Right lobe of liver (tissue), 6 donors: ENCODE measurements around the gene FAM131B. TPM values are rescaled to one million over a fixed set of nuclear protein-coding genes. Genes with fewer than 3 reads are reported as not detected.
A peak's percentile ranks its signal among the peaks of the same experiment; 100 is the strongest.

Source experiments
- ATAC-seq, 4 donors: fragments of 200-7000 bp; cut with Tn5 transposase; one replicate each; pipeline ENCODE4 v1.9.1; 2020; ENCODE audit warnings: mild to moderate bottlenecking in 4 of 4, moderate library complexity in 4 of 4
- DNase-seq, 3 donors: peaks; one replicate each; pipeline ENCODE4 v3.0.0-alpha.2; 2020
- H3K27ac ChIP-seq, 3 donors: fragments of 200-600 bp; one replicate each; pipeline ENCODE4 v1.8.0; 2022
- H3K27me3 ChIP-seq, 2 donors: fragments of 200-600 bp; one replicate each; pipeline ENCODE4 v1.8.0; 2022
- H3K36me3 ChIP-seq, 4 donors: fragments of 200-600 bp; sonication (generic) in 1 of 4; one replicate each; pipeline versions ENCODE4 v1.5.1 to v1.8.0; 2017 to 2022; ENCODE audit warnings: control low read depth in 1 of 4
- H3K4me1 ChIP-seq, 4 donors: fragments of 200-600 bp; sonication (generic) in 1 of 4; one replicate each; pipeline versions ENCODE4 v1.5.1 to v1.8.0; 2017 to 2022; ENCODE audit warnings: control low read depth in 1 of 4
- H3K4me3 ChIP-seq, 3 donors: fragments of 200-600 bp; one replicate each; pipeline ENCODE4 v1.8.0; 2022
- H3K9me3 ChIP-seq, 4 donors: fragments of 200-600 bp; sonication (generic) in 1 of 4; one replicate each; pipeline versions ENCODE4 v1.5.1 to v1.8.0; 2017 to 2022; ENCODE audit warnings: control low read depth in 1 of 4
- CTCF ChIP-seq, 4 donors: fragments of 200-600 bp in 3 of 4; fragments of 450-650 bp in 1 of 4; IDR thresholded peaks; one replicate each; pipeline versions ENCODE4 v1.5.1 to v1.8.0; 2016 to 2022; ENCODE audit warnings: antibody characterized with exemption in 4 of 4, mild to moderate bottlenecking in 2 of 4
- POLR2A ChIP-seq: fragments of 450-650 bp; IDR thresholded peaks from one replicate; pipeline ENCODE4 v1.6.1; 2017; ENCODE audit warnings: antibody characterized with exemption, mild to moderate bottlenecking
- WGBS: methylation state at CpG from one replicate; pipeline ENCODE4 v1.1.6; 2018; ENCODE audit warnings: low coverage, low lambda C conversion rate; ENCODE audit not compliant: insufficient coverage; ENCODE audit errors: missing lambda C conversion rate; 5-methylcytosine and 5-hydroxymethylcytosine counted together
- intact Hi-C, 2 donors: fragments of 100-400 bp; cut with DNase I; formaldehyde crosslinking; loops; one replicate each; pipeline versions ENCODE4 v1.11.2 to v1.14.1; 2022
- total RNA-seq, 6 experiments: library from RNA; depleted of rRNA in 2 of 6; stranded (reverse); fragments of >200 nt in 2 of 6; fragmentation: NEBNext Ultra II Directional in 3 of 6; extraction: Animal tissue kit (Norgen Biotek cat#: 25700) in 3 of 6; gene quantifications; one replicate each; pipeline versions ENCODE4 v1.1.0 to v1.2.4, GENCODE V29; 2016 to 2023
- donor health status: DM: no; HTN: yes; CAD: no.
- donor health status: DM: no; HTN: no; CAD: no.
- donor health status: DM: no; HTN: no; CAD: no.
- donor health status: DM: no; HTN: yes; CAD: no.
- donor health status: DM: no; HTN: yes; CAD: no.

FAM131B gene
- total RNA-seq, 6 experiments from 2014 or later: 0.05 to 0.51 (median 0.14) TPM

- Histone ChIP-seq H3K36me3 (no peaks in the 10 kb centered on the region), H3K4me1 (peaks cover 0 to 5% (median 0%) of the 10 kb centered on the region in 4 donors), H3K27ac (no peak overlapping the region), H3K4me3 (peak overlapping the region; percentile 33 to 46 (median 34)), H3K27me3 (no peaks in the 10 kb centered on the region), H3K9me3 (no peaks in the 10 kb centered on the region)
- no peak for DNase-seq
- ATAC-seq: no peak
- 8% methylated on average over 26 of the region's 46 CpGs for WGBS
- intact Hi-C loops: loop anchor here in 1 of 2 donors (10.0 kb wide), 1 partner anchor 47 kb away; the partner anchor contains the start of gene CLCN1
- TF ChIP-seq CTCF (IDR thresholded peaks at IDR 0.05) (no peak), POLR2A (no peak)
Measured at GRCh38 chr7:143361552-143362130, 872 bp downstream of the FAM131B start.

- DNase-seq (no peak), ATAC-seq (no peak)
- H3K36me3 ChIP-seq: no peaks in the 10 kb centered on the region
- no peaks in the 10 kb centered on the region for H3K9me3 ChIP-seq
- no peak for TF ChIP-seq POLR2A
- TF ChIP-seq CTCF (IDR thresholded peaks at IDR 0.05): no peak
- 57% methylated on average over 16 of the region's 19 CpGs for WGBS
- H3K27me3 ChIP-seq: no peaks in the 10 kb centered on the region
- intact Hi-C loops: loop anchor here in 1 of 2 donors (10.0 kb wide), 1 partner anchor 46 kb away; the partner anchor contains the start of gene CLCN1
- H3K27ac ChIP-seq: no peak overlapping the region
- H3K4me3 ChIP-seq: no peak overlapping the region
- peaks cover 0 to 5% (median 0%) of the 10 kb centered on the region in 4 donors for H3K4me1 ChIP-seq
Measured at GRCh38 chr7:143360788-143361551, 1.5 kb downstream of the FAM131B start.

- Histone ChIP-seq H3K4me1 (peaks cover 0 to 5% (median 0%) of the 10 kb centered on the region in 4 donors), H3K27ac (no peak overlapping the region), H3K27me3 (no peaks in the 10 kb centered on the region), H3K4me3 (no peak overlapping the region), H3K9me3 (no peaks in the 10 kb centered on the region), H3K36me3 (no peaks in the 10 kb centered on the region)
- intact Hi-C loops: loop anchor here in 1 of 2 donors (10.0 kb wide), 1 partner anchor 45 kb away; the partner anchor contains the start of gene CLCN1
- ATAC-seq (no peak), DNase-seq (no peak)
- WGBS: 77% methylated on average over 8 of the region's 11 CpGs
- no peak for TF ChIP-seq POLR2A
- no peak for TF ChIP-seq CTCF (IDR thresholded peaks at IDR 0.05)
Measured at GRCh38 chr7:143359771-143360353, 2.7 kb downstream of the FAM131B start.

GRCh38 chr7:143358626-143359025 is 3.9 kb downstream of the FAM131B start:
- no peaks in the 10 kb centered on the region for H3K36me3 ChIP-seq
- TF ChIP-seq CTCF (IDR thresholded peaks at IDR 0.05): no peak
- no peak for TF ChIP-seq POLR2A
- H3K27me3 ChIP-seq: no peaks in the 10 kb centered on the region
- intact Hi-C loops: no loop called here
- no peak overlapping the region for H3K4me3 ChIP-seq
- DNase-seq: no peak
- ATAC-seq: no peak
- H3K9me3 ChIP-seq: no peaks in the 10 kb centered on the region
- 75% methylated on average over 8 of the region's 12 CpGs for WGBS
- H3K4me1 ChIP-seq: peaks cover 0 to 5% (median 0%) of the 10 kb centered on the region in 4 donors
- H3K27ac ChIP-seq: no peak overlapping the region
